Activated CD8-positive, alpha-beta memory T cell treated with anti-CD3 and anti-CD28 coated beads, Interleukin-2, amount 50 U/mL, for 4 hours (primary cell): ENCODE results near the gene ASAH2.
"Not testable (repeated sequence)": the region's sequence is repeated elsewhere in the genome, so short reads cannot be mapped to it uniquely, and the experiment has no call there.

Experiments
- DNase-seq: peaks from one replicate; pipeline ENCODE4 v3.0.0-alpha.2; 2020

Gene ASAH2

GRCh38 chr10:50251394-50251793 is at the start of gene ASAH2:
ASAH2 (minus strand) TSS chr10:50251516; CDS start chr10:50248610, 2,906 bp downstream.
- no peak for DNase-seq

- DNase-seq = no peak
Observed at GRCh38 chr10:50299948-50300669, 48.8 kb upstream of the ASAH2 start.

GRCh38 chr10:50295367-50295766 is 44.1 kb upstream of the ASAH2 start:
- no peak for DNase-seq

- no peak for DNase-seq
Observed at GRCh38 chr10:50294582-50294981, 43.3 kb upstream of the ASAH2 start.

- DNase-seq = no peak
Observed at GRCh38 chr10:50293513-50294313, 42.4 kb upstream of the ASAH2 start.

- DNase-seq = no peak
Observed at GRCh38 chr10:50291261-50291850, 40.0 kb upstream of the ASAH2 start.

GRCh38 chr10:50289196-50289595 is 37.9 kb upstream of the ASAH2 start:
- no peak for DNase-seq

GRCh38 chr10:50286996-50287803 is 35.9 kb upstream of the ASAH2 start:
- no peak for DNase-seq

- DNase-seq = no peak
Observed at GRCh38 chr10:50286517-50286916, 35.2 kb upstream of the ASAH2 start.

GRCh38 chr10:50281967-50282522 is 30.7 kb upstream of the ASAH2 start:
- DNase-seq = no peak

- no peak for DNase-seq
Observed at GRCh38 chr10:50281210-50281966, 30.1 kb upstream of the ASAH2 start.

GRCh38 chr10:50280049-50280841 is 28.9 kb upstream of the ASAH2 start:
- DNase-seq = no peak

GRCh38 chr10:50279489-50279888 is 28.2 kb upstream of the ASAH2 start:
- no peak for DNase-seq

- DNase-seq = peak; percentile 23
Observed at GRCh38 chr10:50275650-50276235, 24.4 kb upstream of the ASAH2 start.

GRCh38 chr10:50272531-50272930 is 21.2 kb upstream of the ASAH2 start:
- DNase-seq = no peak

GRCh38 chr10:50271564-50272250 is 20.4 kb upstream of the ASAH2 start:
- no peak for DNase-seq

- not testable (repeated sequence) for DNase-seq
Observed at GRCh38 chr10:50267877-50268276, 16.6 kb upstream of the ASAH2 start.

- peak; percentile 19 for DNase-seq
Observed at GRCh38 chr10:50262625-50263024, 11.3 kb upstream of the ASAH2 start.

- no peak for DNase-seq
Observed at GRCh38 chr10:50260791-50261281, 9.5 kb upstream of the ASAH2 start.

- no peak for DNase-seq
Observed at GRCh38 chr10:50254479-50254878, 3.2 kb upstream of the ASAH2 start.
